ENCODE results near the gene TKTL1.

GRCh38 chrX:154370300-154371016 is 74.9 kb downstream of the TKTL1 start:
- TF ChIP-seq CTCF (IDR thresholded peaks at IDR 0.05; ENCODE audit: insufficient read depth, low read length, poor library complexity, severe bottlenecking) (no peak), EZH2phosphoT487 (conservative IDR thresholded peaks at IDR 0.05; ENCODE audit: low read length) (no peak)
